GM23338 (cell line): ENCODE data around the gene GAK. TPM values are rescaled to one million over a fixed set of nuclear protein-coding genes. Genes with fewer than 3 reads are reported as not detected.
"Not testable (repeated sequence)": the region's sequence is repeated elsewhere in the genome, so short reads cannot be mapped to it uniquely, and the experiment has no call there.

ENCODE experiments used
- ATAC-seq: fragments of 200-7000 bp; cut with Tn5 transposase; 3 replicates; pipeline ENCODE4 v1.9.1; 2020
- DNase-seq: peaks from one replicate; pipeline ENCODE4 v3.0.0-alpha.2; 2015; ENCODE audit warnings: low spot score
- H2AFZ ChIP-seq: fragments of 200-600 bp; sonication (generic); 2 replicates; pipeline ENCODE4 v1.8.0; 2016; ENCODE audit warnings: antibody characterized with exemption, mild to moderate bottlenecking, moderate library complexity
- H3F3A ChIP-seq: fragments of 200-600 bp; sonication (generic); replicated peaks from 2 replicates; pipeline ENCODE4 v1.8.0; 2017; ENCODE audit warnings: antibody characterized with exemption, mixed run types, low read depth
- H3K27ac ChIP-seq: fragments of 200-600 bp; sonication (generic); 2 replicates; pipeline ENCODE4 v1.6.1; 2016; ENCODE audit warnings: low read depth
- H3K27me3 ChIP-seq: fragments of 200-600 bp; sonication (generic); 2 replicates; pipeline ENCODE4 v1.8.0; 2016; ENCODE audit warnings: mild to moderate bottlenecking, mixed run types, moderate library complexity; ENCODE audit not compliant: insufficient read depth
- H3K36me3 ChIP-seq: fragments of 200-600 bp; sonication (generic); 2 replicates; pipeline ENCODE4 v1.8.0; 2016; ENCODE audit warnings: mild to moderate bottlenecking; ENCODE audit not compliant: insufficient read depth
- H3K4me1 ChIP-seq: fragments of 200-600 bp; sonication (generic); 2 replicates; pipeline ENCODE4 v1.8.0; 2016; ENCODE audit warnings: mild to moderate bottlenecking, moderate library complexity; ENCODE audit not compliant: insufficient read depth
- H3K4me2 ChIP-seq: fragments of 200-600 bp; sonication (generic); 2 replicates; pipeline ENCODE4 v1.7.1; 2017; ENCODE audit warnings: mixed run types
- H3K4me3 ChIP-seq: fragments of 200-600 bp; sonication (generic); 2 replicates; pipeline ENCODE4 v1.6.1; 2016; ENCODE audit warnings: mixed run types
- H3K79me2 ChIP-seq: fragments of 200-600 bp; sonication (generic); replicated peaks from 2 replicates; pipeline ENCODE4 v1.8.0; 2017; ENCODE audit warnings: mild to moderate bottlenecking; ENCODE audit not compliant: insufficient read depth
- H3K9me2 ChIP-seq: fragments of 200-600 bp; sonication (generic); 2 replicates; pipeline ENCODE4 v1.8.0; 2017; ENCODE audit not compliant: insufficient read depth
- H4K20me1 ChIP-seq: fragments of 200-600 bp; sonication (generic); replicated peaks from 2 replicates; pipeline ENCODE4 v1.8.0; 2017; ENCODE audit warnings: mild to moderate bottlenecking; ENCODE audit not compliant: insufficient read depth
- H3K27ac Mint-ChIP-seq: 2 replicates; pipeline ENCODE4 v1.8.0; 2020; ENCODE audit warnings: inconsistent platforms, mild to moderate bottlenecking, moderate library complexity, mixed read lengths
- H3K27me3 Mint-ChIP-seq: 3 replicates; pipeline ENCODE4 v1.8.0; 2022; ENCODE audit warnings: low read depth, mild to moderate bottlenecking, moderate library complexity, mixed read lengths, inconsistent platforms; ENCODE audit not compliant: insufficient read depth, poor library complexity
- H3K36me3 Mint-ChIP-seq: 3 replicates; pipeline ENCODE4 v1.8.0; 2021; ENCODE audit warnings: low read depth, mild to moderate bottlenecking, inconsistent platforms, moderate library complexity, mixed read lengths
- H3K4me1 Mint-ChIP-seq: 3 replicates; pipeline ENCODE4 v1.8.0; 2020; ENCODE audit warnings: mild to moderate bottlenecking, inconsistent platforms, mixed read lengths
- H3K4me3 Mint-ChIP-seq: 3 replicates; pipeline ENCODE4 v1.8.0; 2021; ENCODE audit warnings: moderate library complexity, mild to moderate bottlenecking, inconsistent platforms, mixed read lengths
- H3K9me3 Mint-ChIP-seq: 3 replicates; pipeline ENCODE4 v1.8.0; 2020; ENCODE audit warnings: moderate library complexity, mild to moderate bottlenecking, inconsistent platforms, mixed read lengths
- CREB1 ChIP-seq: fragments of 250-450 bp; sonication (Bioruptor Pico); IDR thresholded peaks from 2 replicates; pipeline ENCODE4 v1.5.0; 2020; ENCODE audit warnings: low read depth, mild to moderate bottlenecking, moderate library complexity
- ETS1 ChIP-seq: IDR thresholded peaks from 2 replicates; pipeline ENCODE4 v1.6.1; 2016; ENCODE audit warnings: antibody characterized with exemption
- EZH2 ChIP-seq: fragments of 200-600 bp; sonication (generic); IDR thresholded peaks from one replicate; pipeline ENCODE4 v1.8.0; 2017; ENCODE audit warnings: antibody characterized with exemption, mild to moderate bottlenecking, low read depth; ENCODE audit not compliant: unreplicated experiment
- NANOG ChIP-seq: IDR thresholded peaks from 2 replicates; pipeline ENCODE4 v1.6.1; 2016; ENCODE audit warnings: antibody characterized with exemption, borderline replicate concordance
- POLR2AphosphoS5 ChIP-seq: IDR thresholded peaks from 2 replicates; pipeline ENCODE4 v1.6.1; 2016; ENCODE audit warnings: antibody characterized with exemption, low read depth
- ZNF331 ChIP-seq: fragments of 250-450 bp; sonication (Bioruptor Pico); IDR thresholded peaks from 2 replicates; pipeline ENCODE4 v1.5.0; 2020; ENCODE audit warnings: low read depth, mild to moderate bottlenecking, moderate library complexity
- ZNF462 ChIP-seq: fragments of 250-450 bp; sonication (Bioruptor Pico); IDR thresholded peaks from 2 replicates; pipeline ENCODE4 v1.5.0; 2020; ENCODE audit warnings: mild to moderate bottlenecking, moderate library complexity
- polyA plus RNA-seq: library from polyadenylated mRNA; unstranded; fragments of >200 nt; fragmentation: Nextera tagmentation; extraction: Ambion mirVana; gene quantifications from 2 replicates; pipeline ENCODE4 v1.2.1, GENCODE V29; 2016
- total RNA-seq: library from RNA; depleted of rRNA; stranded (reverse); fragments of >200 nt; shearing (Covaris generic); gene quantifications from 2 replicates; pipeline ENCODE4 v1.2.3, GENCODE V29; 2014
- TF ChIP-seq, protein P1 (sequence below): IDR thresholded peaks from one replicate; pipeline ENCODE4 v1.6.1; 2018; ENCODE audit warnings: antibody characterized with exemption; ENCODE audit not compliant: unreplicated experiment
- TF ChIP-seq, protein P2 (sequence below), 2 experiments: fragments of 200-600 bp in 1 of 2; sonication (generic) in 1 of 2; conservative IDR thresholded peaks; 2 replicates each; pipeline versions ENCODE4 v1.5.1 to v1.6.1; 2016 to 2017; ENCODE audit warnings: antibody characterized with exemption in 2 of 2, low read depth in 2 of 2, mild to moderate bottlenecking in 2 of 2, moderate library complexity in 1 of 2

The GAK gene
- total and polyA plus RNA-seq, 2 experiments from 2014 or later: 48.5 to 124 TPM

DNA sequence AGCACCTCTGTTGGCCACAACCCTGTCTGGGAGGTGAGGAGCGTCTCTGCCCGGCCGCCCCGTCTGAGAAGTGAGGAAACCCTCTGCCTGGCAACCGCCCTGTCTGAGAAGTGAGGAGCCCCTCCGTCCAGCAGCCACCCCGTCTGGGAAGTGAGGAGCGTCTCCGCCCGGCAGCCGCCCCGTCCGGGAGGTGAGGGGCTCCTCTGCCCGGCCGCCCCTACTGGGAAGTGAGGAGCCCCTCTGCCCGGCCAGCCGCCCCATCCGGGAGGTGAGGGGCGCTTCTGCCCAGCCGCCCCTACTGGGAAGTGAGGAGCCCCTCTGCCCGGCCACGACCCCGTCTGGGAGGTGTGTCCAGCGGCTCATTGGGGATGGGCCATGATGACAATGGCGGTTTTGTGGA, 43.9 kb upstream of the GAK start:
- DNase-seq, H3K36me3 Mint-ChIP-seq, H3K27ac Mint-ChIP-seq, H3K79me2 ChIP-seq, H3K4me1 ChIP-seq, H3K4me3 ChIP-seq, H3K4me3 Mint-ChIP-seq, ATAC-seq, H4K20me1 ChIP-seq, H3K4me1 Mint-ChIP-seq, H3K27me3 ChIP-seq, H2AFZ ChIP-seq, H3K36me3 ChIP-seq, H3K4me2 ChIP-seq, H3F3A ChIP-seq, H3K27ac ChIP-seq, H3K9me2 ChIP-seq: not testable (repeated sequence)
- Mint-ChIP-seq H3K27me3 (peaks cover 23% of the 10 kb centered on the region), H3K9me3 (peaks cover 16% of the 10 kb centered on the region; the same call in 1 of the 3 replicates)

DNA sequence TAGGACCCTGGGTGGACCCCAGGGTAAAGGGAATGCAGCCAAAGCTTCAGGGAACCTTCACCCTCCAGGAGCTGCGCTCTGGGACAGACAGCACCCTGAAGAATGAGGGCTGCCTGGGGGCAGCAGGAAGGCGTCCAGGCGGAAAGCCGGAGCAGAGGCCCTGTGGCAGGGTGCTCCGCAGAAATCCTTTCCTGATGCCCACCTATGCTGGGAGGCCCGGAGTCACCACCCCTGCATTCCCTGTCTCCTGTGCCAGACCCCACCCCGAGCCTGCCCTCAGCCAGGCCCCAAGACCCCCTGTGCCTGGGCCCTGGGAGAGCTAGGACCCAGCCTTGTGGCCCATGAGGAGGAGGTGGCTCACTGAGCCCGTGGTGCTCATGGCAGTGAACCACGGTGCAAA, 42.6 kb upstream of the GAK start:
- Histone ChIP-seq H3K36me3 (no peaks in the 10 kb centered on the region), H3F3A (0 out of 2 replicates have a peak, but pooled peaks cover 4% of the 10 kb centered on the region), H2AFZ (no peak overlapping the region), H3K4me3 (no peak overlapping the region), H3K4me1 (no peaks in the 10 kb centered on the region; the same call in 1 of the 2 replicates), H3K79me2 (no peaks in the 10 kb centered on the region), H4K20me1 (no peaks in the 10 kb centered on the region), H3K27me3 (peaks cover 10% of the 10 kb centered on the region; the same call in 1 of the 2 replicates), H3K9me2 (no peaks in the 10 kb centered on the region), H3K4me2 (no peak overlapping the region), H3K27ac (no peak overlapping the region)
- H3K4me1 Mint-ChIP-seq: peaks cover 4% of the 10 kb centered on the region; the same call in 2 of the 3 replicates
- peaks cover 24% of the 10 kb centered on the region for H3K27me3 Mint-ChIP-seq
- DNase-seq (no peak), ATAC-seq (no peak)
- no peak overlapping the region for H3K4me3 Mint-ChIP-seq
- H3K36me3 Mint-ChIP-seq: no peaks in the 10 kb centered on the region
- peaks cover 16% of the 10 kb centered on the region; the same call in 1 of the 3 replicates for H3K9me3 Mint-ChIP-seq
- no peak overlapping the region for H3K27ac Mint-ChIP-seq
- no peak for TF ChIP-seq ZNF331 (CRISPR knock-in tag)
- TF ChIP-seq POLR2AphosphoS5: no peak
- TF ChIP-seq, protein P1, sequence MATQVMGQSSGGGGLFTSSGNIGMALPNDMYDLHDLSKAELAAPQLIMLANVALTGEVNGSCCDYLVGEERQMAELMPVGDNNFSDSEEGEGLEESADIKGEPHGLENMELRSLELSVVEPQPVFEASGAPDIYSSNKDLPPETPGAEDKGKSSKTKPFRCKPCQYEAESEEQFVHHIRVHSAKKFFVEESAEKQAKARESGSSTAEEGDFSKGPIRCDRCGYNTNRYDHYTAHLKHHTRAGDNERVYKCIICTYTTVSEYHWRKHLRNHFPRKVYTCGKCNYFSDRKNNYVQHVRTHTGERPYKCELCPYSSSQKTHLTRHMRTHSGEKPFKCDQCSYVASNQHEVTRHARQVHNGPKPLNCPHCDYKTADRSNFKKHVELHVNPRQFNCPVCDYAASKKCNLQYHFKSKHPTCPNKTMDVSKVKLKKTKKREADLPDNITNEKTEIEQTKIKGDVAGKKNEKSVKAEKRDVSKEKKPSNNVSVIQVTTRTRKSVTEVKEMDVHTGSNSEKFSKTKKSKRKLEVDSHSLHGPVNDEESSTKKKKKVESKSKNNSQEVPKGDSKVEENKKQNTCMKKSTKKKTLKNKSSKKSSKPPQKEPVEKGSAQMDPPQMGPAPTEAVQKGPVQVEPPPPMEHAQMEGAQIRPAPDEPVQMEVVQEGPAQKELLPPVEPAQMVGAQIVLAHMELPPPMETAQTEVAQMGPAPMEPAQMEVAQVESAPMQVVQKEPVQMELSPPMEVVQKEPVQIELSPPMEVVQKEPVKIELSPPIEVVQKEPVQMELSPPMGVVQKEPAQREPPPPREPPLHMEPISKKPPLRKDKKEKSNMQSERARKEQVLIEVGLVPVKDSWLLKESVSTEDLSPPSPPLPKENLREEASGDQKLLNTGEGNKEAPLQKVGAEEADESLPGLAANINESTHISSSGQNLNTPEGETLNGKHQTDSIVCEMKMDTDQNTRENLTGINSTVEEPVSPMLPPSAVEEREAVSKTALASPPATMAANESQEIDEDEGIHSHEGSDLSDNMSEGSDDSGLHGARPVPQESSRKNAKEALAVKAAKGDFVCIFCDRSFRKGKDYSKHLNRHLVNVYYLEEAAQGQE: no peak
- no peak for TF ChIP-seq ETS1
- TF ChIP-seq, protein P2, sequence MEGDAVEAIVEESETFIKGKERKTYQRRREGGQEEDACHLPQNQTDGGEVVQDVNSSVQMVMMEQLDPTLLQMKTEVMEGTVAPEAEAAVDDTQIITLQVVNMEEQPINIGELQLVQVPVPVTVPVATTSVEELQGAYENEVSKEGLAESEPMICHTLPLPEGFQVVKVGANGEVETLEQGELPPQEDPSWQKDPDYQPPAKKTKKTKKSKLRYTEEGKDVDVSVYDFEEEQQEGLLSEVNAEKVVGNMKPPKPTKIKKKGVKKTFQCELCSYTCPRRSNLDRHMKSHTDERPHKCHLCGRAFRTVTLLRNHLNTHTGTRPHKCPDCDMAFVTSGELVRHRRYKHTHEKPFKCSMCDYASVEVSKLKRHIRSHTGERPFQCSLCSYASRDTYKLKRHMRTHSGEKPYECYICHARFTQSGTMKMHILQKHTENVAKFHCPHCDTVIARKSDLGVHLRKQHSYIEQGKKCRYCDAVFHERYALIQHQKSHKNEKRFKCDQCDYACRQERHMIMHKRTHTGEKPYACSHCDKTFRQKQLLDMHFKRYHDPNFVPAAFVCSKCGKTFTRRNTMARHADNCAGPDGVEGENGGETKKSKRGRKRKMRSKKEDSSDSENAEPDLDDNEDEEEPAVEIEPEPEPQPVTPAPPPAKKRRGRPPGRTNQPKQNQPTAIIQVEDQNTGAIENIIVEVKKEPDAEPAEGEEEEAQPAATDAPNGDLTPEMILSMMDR (conservative IDR thresholded peaks at IDR 0.05; ENCODE audit: low read depth in 2 of 2): no peak
- TF ChIP-seq CREB1 (CRISPR knock-in tag): no peak
- TF ChIP-seq ZNF462 (CRISPR knock-in tag): no peak
- TF ChIP-seq EZH2: no peak
- TF ChIP-seq NANOG: no peak
